HepG2 (cell line): ENCODE measurements around the gene COG4. TPM values are rescaled to one million over a fixed set of nuclear protein-coding genes. Genes with fewer than 3 reads are reported as not detected.

Source experiments
- ELF3 ChIP-seq: IDR thresholded peaks from 2 replicates; pipeline ENCODE4 v1.6.1; 2016; ENCODE audit warnings: missing genetic modification reagents, missing compliant biosample characterization
- GFI1 ChIP-seq: sonication (generic); formaldehyde crosslinking; IDR thresholded peaks from 2 replicates; pipeline ENCODE4 v1.5.0; 2020; ENCODE audit warnings: missing genetic modification reagents, mild to moderate bottlenecking, borderline replicate concordance
- JDP2 ChIP-seq: sonication (generic); formaldehyde crosslinking; IDR thresholded peaks from 2 replicates; pipeline ENCODE4 v1.8.1; 2022; ENCODE audit warnings: missing genetic modification reagents, borderline replicate concordance
- RBM39 ChIP-seq: fragments of 200-400 bp; formaldehyde crosslinking; IDR thresholded peaks from one replicate; pipeline ENCODE4 v1.6.1; 2018; ENCODE audit warnings: antibody characterized with exemption, mild to moderate bottlenecking, low read depth, low read length; ENCODE audit not compliant: poor library complexity, severe bottlenecking
- TMF1 ChIP-seq: sonication (generic); formaldehyde crosslinking; IDR thresholded peaks from 2 replicates; pipeline ENCODE4 v1.8.1; 2022; ENCODE audit warnings: low read depth, missing genetic modification reagents
- ZBTB7A ChIP-seq: sonication (generic); formaldehyde crosslinking; IDR thresholded peaks from 2 replicates; pipeline ENCODE4 v1.8.0; 2022; ENCODE audit warnings: mild to moderate bottlenecking, missing genetic modification reagents
- ZBTB8A ChIP-seq: sonication (generic); formaldehyde crosslinking; IDR thresholded peaks from 2 replicates; pipeline ENCODE4 v1.4.0; 2020; ENCODE audit warnings: mild to moderate bottlenecking, low read depth, missing genetic modification reagents, borderline replicate concordance
- ZFX ChIP-seq: sonication (generic); formaldehyde crosslinking; IDR thresholded peaks from 2 replicates; pipeline ENCODE4 v1.4.0; 2020; ENCODE audit warnings: mild to moderate bottlenecking, low read depth, missing genetic modification reagents, moderate library complexity
- ZNF225 ChIP-seq: sonication (generic); formaldehyde crosslinking; IDR thresholded peaks from 2 replicates; pipeline ENCODE4 v1.4.0; 2020; ENCODE audit warnings: mild to moderate bottlenecking, missing genetic modification reagents
- ZNF331 ChIP-seq: sonication (generic); formaldehyde crosslinking; IDR thresholded peaks from 2 replicates; pipeline ENCODE4 v1.4.0; 2020; ENCODE audit warnings: missing genetic modification reagents
- ZNF383 ChIP-seq: sonication (generic); formaldehyde crosslinking; IDR thresholded peaks from 2 replicates; pipeline ENCODE4 v1.4.0; 2020; ENCODE audit warnings: missing genetic modification reagents, mild to moderate bottlenecking, borderline replicate concordance
- polyA plus RNA-seq, 8 experiments: library from polyadenylated mRNA; depleted of rRNA in 3 of 8; stranded (reverse) in 7 of 8; unstranded in 1 of 8; fragments of >200 nt; fragmentation: Illumina TruSeq in 4 of 8; extraction: Trizol in 4 of 8; gene quantifications; 2 replicates each; pipeline versions ENCODE4 v1.2.1 to v1.2.3, GENCODE V29; 2011 to 2016; ENCODE audit warnings: low read depth in 4 of 8, missing spikeins in 1 of 8, mixed read lengths in 1 of 8; ENCODE audit not compliant: insufficient read depth in 1 of 8
- total RNA-seq, 5 experiments: library from RNA; depleted of rRNA; stranded (reverse); fragments of >200 nt; fragmentation: Illumina TruSeq; extraction: Trizol; gene quantifications; 2 replicates each; pipeline ENCODE4 v1.2.3, GENCODE V29; 2016; ENCODE audit warnings: low read depth in 1 of 5
- TF ChIP-seq, protein P1 (sequence below): sonication (generic); formaldehyde crosslinking; IDR thresholded peaks from one replicate; pipeline ENCODE4 v1.5.1; 2020; ENCODE audit warnings: mild to moderate bottlenecking, missing genetic modification reagents; ENCODE audit errors: not compliant biosample characterization
- TF ChIP-seq, protein P2 (sequence below): sonication (generic); formaldehyde crosslinking; IDR thresholded peaks from 2 replicates; pipeline ENCODE4 v1.5.1; 2020; ENCODE audit warnings: mild to moderate bottlenecking, missing genetic modification reagents, borderline replicate concordance
- TF ChIP-seq, protein P3 (sequence below), 2 experiments: sonication (generic) in 1 of 2; formaldehyde crosslinking in 1 of 2; IDR thresholded peaks; 2 replicates each; pipeline versions ENCODE4 v1.4.0 to v1.6.1; 2018 to 2020; ENCODE audit warnings: missing genetic modification reagents in 2 of 2, borderline replicate concordance in 1 of 2, low read depth in 1 of 2, mild to moderate bottlenecking in 1 of 2, missing biosample characterization in 1 of 2

The COG4 gene
- total and polyA plus RNA-seq, 2 of the 13 experiments (the other 11 are each of a cell fraction or from before 2014, with no cell fraction given) = 51.1 to 73.8 TPM

DNA sequence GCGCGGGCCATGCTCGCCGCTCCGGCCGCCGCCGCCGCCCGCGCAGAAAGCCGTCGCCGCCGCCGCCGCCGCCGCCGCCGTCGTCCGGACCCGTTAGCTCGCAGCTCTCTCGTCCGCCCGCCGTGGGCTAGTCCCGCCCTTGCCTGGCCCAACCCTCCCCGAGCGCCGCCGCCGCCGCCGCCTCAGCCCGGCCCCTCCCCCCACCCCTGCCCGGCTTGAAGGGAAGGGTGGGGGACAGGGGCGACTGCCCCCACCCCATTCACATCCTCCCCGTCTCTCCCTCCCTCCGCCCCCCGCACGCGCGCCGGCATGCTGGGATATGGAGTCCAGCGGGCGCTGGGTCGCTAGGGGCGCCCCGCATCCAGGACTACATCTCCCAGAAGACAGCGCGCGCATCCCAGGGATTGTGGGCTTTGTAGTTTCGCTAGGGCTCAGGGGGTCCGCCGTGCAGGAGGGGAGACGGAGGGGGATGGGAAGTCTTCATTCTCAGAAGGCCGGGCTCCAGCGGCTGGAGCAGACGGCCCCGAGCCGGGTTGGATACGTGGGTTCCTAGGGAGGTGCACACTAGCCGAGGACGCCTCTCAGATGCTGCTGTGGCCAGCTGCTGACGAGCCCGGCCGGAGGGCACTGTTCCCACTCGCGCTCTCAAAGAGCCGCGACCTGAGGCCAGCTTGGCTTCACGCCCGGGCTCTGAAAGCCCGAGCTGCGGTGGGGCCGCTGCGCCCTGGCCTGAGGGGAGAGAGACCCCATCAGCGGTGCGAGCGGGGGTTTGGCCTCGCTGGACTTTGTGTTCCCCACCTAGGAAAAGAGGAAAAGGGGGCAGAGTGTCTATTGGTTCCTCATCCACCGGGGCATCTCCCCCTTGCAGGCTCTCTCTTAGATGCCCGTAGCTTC, 84.1 kb downstream of the COG4 start, which contains the start of gene ST3GAL2 (continued):
- TF ChIP-seq TMF1 (CRISPR knock-in tag) = no peak
- peak; percentile 11; the same call in 1 of the 2 replicates for TF ChIP-seq ELF3 (CRISPR knock-in tag)
- TF ChIP-seq RBM39 = peak; percentile 93
- TF ChIP-seq, protein P1, sequence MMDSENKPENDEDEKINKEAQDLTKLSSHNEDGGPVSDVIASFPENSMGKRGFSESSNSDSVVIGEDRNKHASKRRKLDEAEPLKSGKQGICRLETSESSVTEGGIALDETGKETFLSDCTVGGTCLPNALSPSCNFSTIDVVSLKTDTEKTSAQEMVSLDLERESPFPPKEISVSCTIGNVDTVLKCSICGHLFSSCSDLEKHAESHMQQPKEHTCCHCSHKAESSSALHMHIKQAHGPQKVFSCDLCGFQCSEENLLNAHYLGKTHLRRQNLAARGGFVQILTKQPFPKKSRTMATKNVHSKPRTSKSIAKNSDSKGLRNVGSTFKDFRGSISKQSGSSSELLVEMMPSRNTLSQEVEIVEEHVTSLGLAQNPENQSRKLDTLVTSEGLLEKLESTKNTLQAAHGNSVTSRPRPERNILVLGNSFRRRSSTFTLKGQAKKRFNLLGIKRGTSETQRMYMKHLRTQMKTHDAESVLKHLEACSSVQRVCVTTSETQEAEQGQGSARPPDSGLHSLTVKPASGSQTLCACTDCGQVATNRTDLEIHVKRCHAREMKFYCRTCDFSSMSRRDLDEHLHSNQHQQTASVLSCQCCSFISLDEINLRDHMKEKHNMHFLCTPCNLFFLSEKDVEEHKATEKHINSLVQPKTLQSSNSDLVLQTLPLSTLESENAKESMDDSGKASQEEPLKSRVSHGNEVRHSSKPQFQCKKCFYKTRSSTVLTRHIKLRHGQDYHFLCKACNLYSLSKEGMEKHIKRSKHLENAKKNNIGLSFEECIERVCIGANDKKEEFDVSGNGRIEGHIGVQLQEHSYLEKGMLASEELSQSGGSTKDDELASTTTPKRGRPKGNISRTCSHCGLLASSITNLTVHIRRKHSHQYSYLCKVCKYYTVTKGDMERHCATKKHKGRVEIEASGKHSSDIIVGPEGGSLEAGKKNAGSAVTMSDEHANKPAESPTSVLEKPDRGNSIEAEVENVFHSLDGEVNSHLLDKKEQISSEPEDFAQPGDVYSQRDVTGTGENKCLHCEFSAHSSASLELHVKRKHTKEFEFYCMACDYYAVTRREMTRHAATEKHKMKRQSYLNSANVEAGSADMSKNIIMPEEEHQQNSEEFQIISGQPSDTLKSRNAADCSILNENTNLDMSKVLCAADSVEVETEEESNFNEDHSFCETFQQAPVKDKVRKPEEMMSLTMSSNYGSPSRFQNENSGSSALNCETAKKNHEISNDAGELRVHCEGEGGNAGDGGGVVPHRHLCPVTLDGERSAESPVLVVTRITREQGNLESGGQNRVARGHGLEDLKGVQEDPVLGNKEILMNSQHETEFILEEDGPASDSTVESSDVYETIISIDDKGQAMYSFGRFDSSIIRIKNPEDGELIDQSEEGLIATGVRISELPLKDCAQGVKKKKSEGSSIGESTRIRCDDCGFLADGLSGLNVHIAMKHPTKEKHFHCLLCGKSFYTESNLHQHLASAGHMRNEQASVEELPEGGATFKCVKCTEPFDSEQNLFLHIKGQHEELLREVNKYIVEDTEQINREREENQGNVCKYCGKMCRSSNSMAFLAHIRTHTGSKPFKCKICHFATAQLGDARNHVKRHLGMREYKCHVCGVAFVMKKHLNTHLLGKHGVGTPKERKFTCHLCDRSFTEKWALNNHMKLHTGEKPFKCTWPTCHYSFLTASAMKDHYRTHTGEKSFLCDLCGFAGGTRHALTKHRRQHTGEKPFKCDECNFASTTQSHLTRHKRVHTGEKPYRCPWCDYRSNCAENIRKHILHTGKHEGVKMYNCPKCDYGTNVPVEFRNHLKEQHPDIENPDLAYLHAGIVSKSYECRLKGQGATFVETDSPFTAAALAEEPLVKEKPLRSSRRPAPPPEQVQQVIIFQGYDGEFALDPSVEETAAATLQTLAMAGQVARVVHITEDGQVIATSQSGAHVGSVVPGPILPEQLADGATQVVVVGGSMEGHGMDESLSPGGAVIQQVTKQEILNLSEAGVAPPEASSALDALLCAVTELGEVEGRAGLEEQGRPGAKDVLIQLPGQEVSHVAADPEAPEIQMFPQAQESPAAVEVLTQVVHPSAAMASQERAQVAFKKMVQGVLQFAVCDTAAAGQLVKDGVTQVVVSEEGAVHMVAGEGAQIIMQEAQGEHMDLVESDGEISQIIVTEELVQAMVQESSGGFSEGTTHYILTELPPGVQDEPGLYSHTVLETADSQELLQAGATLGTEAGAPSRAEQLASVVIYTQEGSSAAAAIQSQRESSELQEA = peak; percentile 80
- TF ChIP-seq ZNF331 (CRISPR knock-in tag) = 0 out of 2 replicates have a peak, but pooled peaks have one; percentile 30
- TF ChIP-seq ZNF383 (CRISPR knock-in tag) = no peak
- TF ChIP-seq, protein P2, sequence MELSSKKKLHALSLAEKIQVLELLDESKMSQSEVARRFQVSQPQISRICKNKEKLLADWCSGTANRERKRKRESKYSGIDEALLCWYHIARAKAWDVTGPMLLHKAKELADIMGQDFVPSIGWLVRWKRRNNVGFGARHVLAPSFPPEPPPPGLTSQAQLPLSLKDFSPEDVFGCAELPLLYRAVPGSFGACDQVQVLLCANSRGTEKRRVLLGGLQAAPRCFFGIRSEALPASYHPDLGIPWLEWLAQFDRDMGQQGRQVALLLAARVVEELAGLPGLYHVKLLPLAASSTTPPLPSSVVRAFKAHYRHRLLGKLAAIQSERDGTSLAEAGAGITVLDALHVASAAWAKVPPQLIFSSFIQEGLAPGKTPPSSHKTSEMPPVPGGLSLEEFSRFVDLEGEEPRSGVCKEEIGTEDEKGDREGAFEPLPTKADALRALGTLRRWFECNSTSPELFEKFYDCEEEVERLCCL (CRISPR knock-in tag) = no peak
- no peak for TF ChIP-seq ZBTB8A
- TF ChIP-seq ZBTB7A (CRISPR knock-in tag) = peak; percentile 97; the same call in 1 of the 2 replicates
- TF ChIP-seq JDP2 (CRISPR knock-in tag) = no peak
- TF ChIP-seq ZNF225 = no peak; the same call in 1 of the 2 replicates
- TF ChIP-seq, protein P3, sequence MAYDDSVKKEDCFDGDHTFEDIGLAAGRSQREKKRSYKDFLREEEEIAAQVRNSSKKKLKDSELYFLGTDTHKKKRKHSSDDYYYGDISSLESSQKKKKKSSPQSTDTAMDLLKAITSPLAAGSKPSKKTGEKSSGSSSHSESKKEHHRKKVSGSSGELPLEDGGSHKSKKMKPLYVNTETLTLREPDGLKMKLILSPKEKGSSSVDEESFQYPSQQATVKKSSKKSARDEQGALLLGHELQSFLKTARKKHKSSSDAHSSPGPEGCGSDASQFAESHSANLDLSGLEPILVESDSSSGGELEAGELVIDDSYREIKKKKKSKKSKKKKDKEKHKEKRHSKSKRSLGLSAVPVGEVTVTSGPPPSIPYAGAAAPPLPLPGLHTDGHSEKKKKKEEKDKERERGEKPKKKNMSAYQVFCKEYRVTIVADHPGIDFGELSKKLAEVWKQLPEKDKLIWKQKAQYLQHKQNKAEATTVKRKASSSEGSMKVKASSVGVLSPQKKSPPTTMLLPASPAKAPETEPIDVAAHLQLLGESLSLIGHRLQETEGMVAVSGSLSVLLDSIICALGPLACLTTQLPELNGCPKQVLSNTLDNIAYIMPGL (CRISPR knock-in tag; IDR thresholded peaks at IDR 0.05; ENCODE audit: borderline replicate concordance in 1 of 2, low read depth in 1 of 2) = peak; percentile 76 to 77; a peak in 2 of 4 replicates
- TF ChIP-seq ZFX (CRISPR knock-in tag) = peak; percentile 90
- 0 out of 2 replicates have a peak, but pooled peaks have one; percentile 31 for TF ChIP-seq GFI1 (CRISPR knock-in tag)
